Heart left ventricle (tissue), 16 donors: ENCODE results near the gene MKRN2. TPM values are rescaled to one million over a fixed set of nuclear protein-coding genes. Genes with fewer than 3 reads are reported as not detected.

Experiments
- ATAC-seq, 4 donors: fragments of 200-7000 bp; cut with Tn5 transposase; one replicate each; pipeline ENCODE4 v1.9.1; 2020 to 2022; ENCODE audit warnings: moderate library complexity in 4 of 4, mild to moderate bottlenecking in 3 of 4, moderate number of reproducible peaks in 1 of 4
- DNase-seq, 5 donors: peaks; one replicate each; pipeline ENCODE4 v3.0.0-alpha.2; 2020
- H3K27ac ChIP-seq, 12 donors: fragments of 200-600 bp; sonication (generic) in 4 of 12; one replicate each; pipeline versions ENCODE4 v1.5.0 to v1.8.0; 2016 to 2022; ENCODE audit warnings: mild to moderate bottlenecking in 2 of 12
- H3K27me3 ChIP-seq, 9 donors: fragments of 200-600 bp; sonication (generic) in 2 of 9; one replicate each; pipeline versions ENCODE4 v1.5.1 to v1.8.0; 2016 to 2022; ENCODE audit warnings: mild to moderate bottlenecking in 3 of 9
- H3K36me3 ChIP-seq, 9 donors: fragments of 200-600 bp; sonication (generic) in 2 of 9; one replicate each; pipeline versions ENCODE4 v1.5.0 to v1.8.0; 2018 to 2022; ENCODE audit warnings: mild to moderate bottlenecking in 2 of 9
- H3K4me1 ChIP-seq, 12 donors: fragments of 200-600 bp; sonication (generic) in 4 of 12; one replicate each; pipeline versions ENCODE4 v1.5.0 to v1.8.0; 2016 to 2022; ENCODE audit warnings: mild to moderate bottlenecking in 3 of 12
- H3K4me3 ChIP-seq, 12 donors: fragments of 200-600 bp; sonication (generic) in 4 of 12; one replicate each; pipeline versions ENCODE4 v1.5.0 to v1.8.0; 2017 to 2022; ENCODE audit warnings: mild to moderate bottlenecking in 9 of 12, moderate library complexity in 4 of 12
- H3K9me3 ChIP-seq, 12 donors: fragments of 200-600 bp; sonication (generic) in 4 of 12; one replicate each; pipeline versions ENCODE4 v1.5.0 to v1.8.0; 2016 to 2022; ENCODE audit warnings: mild to moderate bottlenecking in 1 of 12
- POLR2A ChIP-seq, 2 donors: fragments of 450-650 bp; IDR thresholded peaks; one replicate each; pipeline ENCODE4 v1.6.1; 2017; ENCODE audit warnings: antibody characterized with exemption in 2 of 2, mild to moderate bottlenecking in 2 of 2, moderate library complexity in 2 of 2
- WGBS, 4 donors: extraction: QIAGEN DNeasy Blood & Tissue Kit in 2 of 4; methylation state at CpG; one replicate each; pipeline versions ENCODE4 v1.1.5 to v1.1.7; 2013 to 2018; 5-methylcytosine and 5-hydroxymethylcytosine counted together
- intact Hi-C, 10 donors: fragments of 100-400 bp; cut with DNase I; formaldehyde crosslinking; loops; one replicate each; pipeline versions ENCODE4 v1.11.1 to v1.14.2; 2022
- polyA plus RNA-seq, 2 donors: library from polyadenylated mRNA; stranded (reverse); fragments of 200-250 nt; gene quantifications; one replicate each; pipeline ENCODE4 v1.2.3, GENCODE V29; 2013
- total RNA-seq, 9 donors: library from RNA; depleted of rRNA in 2 of 9; stranded (reverse); fragments of >200 nt in 2 of 9; fragmentation: NEBNext Ultra II Directional in 3 of 9; extraction: Animal tissue kit (Norgen Biotek cat#: 25700) in 3 of 9; gene quantifications; one replicate each; pipeline versions ENCODE4 v1.1.0 to v1.2.4, GENCODE V29; 2016 to 2023
- TF ChIP-seq, protein P1 (sequence below), 12 donors: fragments of 200-600 bp; sonication (generic) in 4 of 12; IDR thresholded peaks; one replicate each; pipeline versions ENCODE4 v1.5.0 to v1.8.0; 2018 to 2022; ENCODE audit warnings: antibody characterized with exemption in 12 of 12, mild to moderate bottlenecking in 5 of 12
- donor health status: ischemic (EF 13 %, LVEDD 7.1; RV severe dilation, severe dysfunction).
- donor health status: healthy with polysubstance abuse.
- donor health status: DM: no; HTN: yes; CAD: no.
- donor health status: DM: no; HTN: no; CAD: no.
- donor health status: ischemic (EF 25% LVEDD 6.9; RV normal size, moderate dysfunction).
- donor health status: ischemic (EF 25% LVEDD 5.7; RV mildly dilated, moderate dysfunction).
- donor health status: healthy.
- donor health status: DM: yes; HTN: yes; CAD: no.
- donor health status: ischemic (EF 35%, LVEDD 5.7; RV mildly dilated, moderate dysfunction).
- donor health status: nonischemic (EF 11% LVEDD 7.7; RV severe dilation, severe dysfunction).
- donor health status: DM: yes; HTN: yes; CAD: no.
- donor health status: PGD.
- donor health status: ischemic (EF 29% LVEDD 5.4; RV normal size, mild dysfunction).
- donor health status: nonischemic (EF 23%, LVEDD 6.1; RV moderate dilation, normal function).

MKRN2 gene
- total and polyA plus RNA-seq, 11 donors, result 23.2 to 42.2 (median 32.9) TPM

DNA sequence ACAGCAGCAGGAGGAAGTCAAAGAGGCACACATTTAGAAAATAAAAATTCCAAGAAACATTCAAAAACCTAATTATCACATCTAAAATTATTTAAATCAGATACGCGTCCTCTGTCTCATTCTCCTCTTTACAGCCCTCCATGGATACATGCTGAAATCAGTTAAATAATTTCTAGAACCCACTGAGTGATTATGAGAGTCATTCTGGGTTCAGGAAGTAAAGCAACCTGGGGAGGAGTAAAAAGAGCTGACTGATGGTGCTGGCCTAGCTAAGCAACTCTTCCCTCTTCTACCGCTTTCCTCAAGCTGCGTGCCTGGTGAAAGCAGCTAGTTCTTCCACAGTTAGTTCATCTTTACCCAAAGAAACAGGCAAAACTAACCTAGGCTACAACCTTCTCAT is 58.4 kb downstream of the MKRN2 start:
- no peaks in the 10 kb centered on the region for H3K27me3 ChIP-seq
- TF ChIP-seq POLR2A (IDR thresholded peaks at IDR 0.05), result no peak
- TF ChIP-seq, protein P1, sequence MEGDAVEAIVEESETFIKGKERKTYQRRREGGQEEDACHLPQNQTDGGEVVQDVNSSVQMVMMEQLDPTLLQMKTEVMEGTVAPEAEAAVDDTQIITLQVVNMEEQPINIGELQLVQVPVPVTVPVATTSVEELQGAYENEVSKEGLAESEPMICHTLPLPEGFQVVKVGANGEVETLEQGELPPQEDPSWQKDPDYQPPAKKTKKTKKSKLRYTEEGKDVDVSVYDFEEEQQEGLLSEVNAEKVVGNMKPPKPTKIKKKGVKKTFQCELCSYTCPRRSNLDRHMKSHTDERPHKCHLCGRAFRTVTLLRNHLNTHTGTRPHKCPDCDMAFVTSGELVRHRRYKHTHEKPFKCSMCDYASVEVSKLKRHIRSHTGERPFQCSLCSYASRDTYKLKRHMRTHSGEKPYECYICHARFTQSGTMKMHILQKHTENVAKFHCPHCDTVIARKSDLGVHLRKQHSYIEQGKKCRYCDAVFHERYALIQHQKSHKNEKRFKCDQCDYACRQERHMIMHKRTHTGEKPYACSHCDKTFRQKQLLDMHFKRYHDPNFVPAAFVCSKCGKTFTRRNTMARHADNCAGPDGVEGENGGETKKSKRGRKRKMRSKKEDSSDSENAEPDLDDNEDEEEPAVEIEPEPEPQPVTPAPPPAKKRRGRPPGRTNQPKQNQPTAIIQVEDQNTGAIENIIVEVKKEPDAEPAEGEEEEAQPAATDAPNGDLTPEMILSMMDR (IDR thresholded peaks at IDR 0.05), result no peak
- WGBS, 4 donors, result 90 to 98% (median 96%) methylated on average over 4 of the region's 4 CpGs
- DNase-seq (no peak), ATAC-seq (no peak)
- no peak overlapping the region for H3K27ac ChIP-seq
- intact Hi-C loops, result no loop called here
- H3K36me3 ChIP-seq, result peaks cover 0 to 80% (median 64%) of the 10 kb centered on the region in 9 donors
- H3K4me3 ChIP-seq, result no peak overlapping the region
- no peaks in the 10 kb centered on the region for H3K9me3 ChIP-seq
- H3K4me1 ChIP-seq, result peaks cover 0 to 33% (median 2%) of the 10 kb centered on the region in 12 donors

DNA sequence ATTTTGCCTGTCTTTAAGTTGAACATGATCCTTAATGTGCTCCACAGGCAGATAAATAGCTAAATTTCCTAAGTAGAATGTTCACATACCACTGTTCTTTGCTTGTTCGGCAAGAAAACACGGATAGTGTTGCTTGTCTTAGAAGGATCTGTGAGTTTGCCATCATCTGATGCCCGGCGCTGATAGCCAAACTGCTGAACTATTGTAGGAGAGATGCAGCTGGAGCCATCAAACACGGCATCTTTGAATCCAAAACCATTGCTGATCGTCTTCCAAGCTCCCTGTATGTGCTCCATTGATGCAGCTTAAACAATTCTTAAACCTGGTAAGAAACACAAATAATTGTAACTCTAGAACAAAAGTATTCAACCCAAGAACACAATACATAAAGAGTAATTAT is 61.5 kb downstream of the MKRN2 start:
- DNase-seq (no peak), ATAC-seq (no peak)
- intact Hi-C loops, result no loop called here
- Histone ChIP-seq H3K4me3 (no peak overlapping the region), H3K9me3 (no peaks in the 10 kb centered on the region), H3K36me3 (peaks cover 0 to 53% (median 42%) of the 10 kb centered on the region in 9 donors), H3K4me1 (peaks cover 0 to 47% (median 21%) of the 10 kb centered on the region in 12 donors), H3K27ac (no peak overlapping the region), H3K27me3 (no peaks in the 10 kb centered on the region)
- 88 to 92% (median 89%) methylated on average over 6 of the region's 6 CpGs for WGBS, 4 donors
- no peak for TF ChIP-seq POLR2A (IDR thresholded peaks at IDR 0.05)
- TF ChIP-seq, protein P1 (IDR thresholded peaks at IDR 0.05), result no peak

DNA sequence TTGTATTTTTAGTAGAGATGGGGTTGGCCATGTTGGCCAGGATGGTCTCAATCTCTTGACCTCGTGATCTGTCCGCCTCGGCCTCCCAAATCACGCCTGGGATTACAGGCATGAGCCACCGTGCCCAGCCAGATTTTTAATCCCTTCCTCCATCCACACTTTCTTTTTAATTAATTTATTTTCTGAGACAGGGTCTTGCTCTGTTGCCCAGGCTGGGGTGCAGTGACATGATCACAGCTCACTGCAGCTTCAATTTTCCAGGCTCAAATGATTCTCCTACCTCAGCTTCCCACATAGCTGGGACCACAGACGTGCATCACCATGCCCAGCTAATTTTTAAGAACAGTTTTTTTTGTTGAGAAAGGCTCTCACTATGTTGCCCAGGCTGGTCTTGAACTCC is 63.4 kb downstream of the MKRN2 start:
- Histone ChIP-seq H3K27me3 (no peaks in the 10 kb centered on the region), H3K27ac (no peak overlapping the region), H3K4me3 (no peak overlapping the region), H3K36me3 (peaks cover 0 to 34% (median 33%) of the 10 kb centered on the region in 9 donors), H3K4me1 (peaks cover 0 to 44% (median 26%) of the 10 kb centered on the region in 12 donors), H3K9me3 (no peaks in the 10 kb centered on the region)
- DNase-seq, result no peak
- WGBS, 4 donors, result 86 to 95% (median 93%) methylated on average over 6 of the region's 6 CpGs
- intact Hi-C loops, result no loop called here
- TF ChIP-seq, protein P1 (IDR thresholded peaks at IDR 0.05), result no peak
- TF ChIP-seq POLR2A (IDR thresholded peaks at IDR 0.05), result no peak
- no peak for ATAC-seq

GRCh38 chr3:12620729-12621128 is 63.8 kb downstream of the MKRN2 start:
- H3K27ac ChIP-seq, result no peak overlapping the region
- no peaks in the 10 kb centered on the region for H3K9me3 ChIP-seq
- TF ChIP-seq, protein P1 (IDR thresholded peaks at IDR 0.05), result no peak
- no peak for TF ChIP-seq POLR2A (IDR thresholded peaks at IDR 0.05)
- H3K4me1 ChIP-seq, result peaks cover 2 to 45% (median 29%) of the 10 kb centered on the region in 12 donors
- intact Hi-C loops, result no loop called here
- no peaks in the 10 kb centered on the region for H3K27me3 ChIP-seq
- H3K4me3 ChIP-seq, result no peak overlapping the region
- no peak for DNase-seq
- peaks cover 0 to 30% (median 29%) of the 10 kb centered on the region in 9 donors for H3K36me3 ChIP-seq
- ATAC-seq, result no peak
